Measurements from ENCODE around the gene CD84.
"Not testable (repeated sequence)": the region's sequence is repeated elsewhere in the genome, so short reads cannot be mapped to it uniquely, and the experiment has no call there.

CD84 gene

GRCh38 chr1:160539990-160540858 is 39.1 kb downstream of the CD84 start:
- peak in 1 of 2 donors; percentile 34 for DNase-seq

DNA sequence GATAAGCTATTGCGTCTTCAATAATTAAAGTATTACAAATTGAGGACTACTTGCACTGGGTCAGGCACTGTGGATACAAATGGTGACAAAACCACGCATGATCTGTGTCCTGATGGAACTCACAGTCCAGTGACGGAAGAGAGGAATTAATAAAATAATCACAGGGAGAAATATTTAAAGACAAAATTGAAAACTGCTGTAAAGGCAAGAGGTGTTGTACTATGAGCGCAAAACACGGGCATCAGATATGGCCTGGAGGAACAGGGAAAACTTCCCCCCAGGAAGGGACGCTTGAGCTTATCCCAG is 39.7 kb downstream of the CD84 start:
- DNase-seq, result no peak

GRCh38 chr1:160538985-160539651 is 40.2 kb downstream of the CD84 start:
- DNase-seq, result no peak

- no peak for DNase-seq
Observed at GRCh38 chr1:160537714-160538665, 41.3 kb downstream of the CD84 start.

GRCh38 chr1:160534823-160535605 is 44.3 kb downstream of the CD84 start:
- no peak for DNase-seq

DNA sequence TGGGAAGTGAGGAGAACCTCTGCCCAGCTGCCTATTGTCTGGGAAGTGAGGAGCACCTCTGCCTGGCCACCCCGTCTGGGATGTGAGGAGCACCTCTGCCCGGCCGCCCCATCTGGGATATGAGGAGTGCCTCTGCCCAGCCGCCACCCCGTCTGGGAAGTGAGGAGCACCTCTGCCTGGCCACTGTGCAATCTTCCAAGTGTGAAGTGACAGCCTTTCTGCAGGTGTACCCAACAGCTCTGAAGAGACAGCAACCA is 46.8 kb downstream of the CD84 start:
- DNase-seq, result not testable (repeated sequence)

DNA sequence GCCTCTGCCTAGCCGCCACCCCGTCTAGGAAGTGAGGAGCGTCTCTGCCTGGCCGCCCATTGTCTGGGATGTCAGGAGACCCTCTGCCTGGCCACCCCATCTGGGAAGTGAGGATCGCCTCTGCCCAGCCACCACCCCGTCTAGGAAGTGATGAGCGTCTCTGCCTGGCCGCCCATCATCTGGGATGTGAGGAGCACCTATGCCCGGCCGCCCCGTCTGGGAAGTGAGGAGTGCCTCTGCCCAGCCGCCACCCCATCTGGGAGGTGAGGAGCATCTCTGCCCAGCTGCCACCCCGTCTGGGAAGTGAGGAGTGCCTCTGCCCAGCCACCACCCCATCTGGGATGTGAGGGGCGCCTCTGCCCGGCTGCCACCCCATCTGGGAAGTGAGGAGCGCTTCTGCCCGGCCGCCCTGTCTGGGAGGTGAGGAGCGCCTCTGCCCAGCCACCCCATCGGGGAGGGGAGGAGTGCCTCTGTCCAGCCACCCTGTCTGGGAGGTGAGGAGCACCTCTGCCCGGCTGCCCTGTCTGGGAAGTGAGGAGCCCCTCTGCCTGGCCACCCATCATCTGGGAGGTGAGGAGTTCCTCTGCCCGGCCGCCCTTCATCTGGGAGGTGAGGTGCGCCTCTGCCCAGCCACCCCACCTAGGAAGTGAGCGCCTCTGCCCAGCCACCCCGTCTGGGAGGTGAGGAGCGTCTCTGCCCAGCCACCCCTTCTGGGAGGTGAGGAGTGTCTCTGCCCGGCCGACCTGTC is 47.3 kb downstream of the CD84 start:
- DNase-seq, result not testable (repeated sequence)

DNA sequence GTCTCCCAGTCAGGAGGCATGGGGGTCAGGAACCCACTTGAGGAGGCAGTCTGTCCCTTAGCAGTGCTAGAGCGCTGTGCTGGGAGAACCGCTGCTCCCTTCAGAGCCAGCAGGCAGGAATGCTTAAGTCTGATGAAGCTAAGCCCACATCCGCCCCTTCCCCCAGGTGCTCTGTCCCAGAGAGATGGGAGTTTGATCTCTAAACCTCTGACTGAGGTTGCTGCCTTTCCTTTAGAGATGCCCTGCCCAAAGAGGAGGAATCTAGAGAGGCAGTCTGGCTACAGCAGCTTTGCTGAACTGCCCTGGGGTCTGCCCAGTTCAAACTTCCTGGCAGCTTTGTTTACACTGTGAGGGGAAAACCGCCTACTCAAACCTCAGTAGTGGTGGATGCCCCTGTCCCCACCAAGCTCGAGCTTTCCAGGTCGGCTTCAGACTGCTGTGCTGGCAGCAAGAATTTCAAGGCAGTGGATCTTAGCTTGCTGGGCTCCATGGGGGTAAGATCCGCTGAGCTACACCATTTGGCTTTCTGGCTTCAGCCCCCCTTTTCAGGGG is 49.8 kb downstream of the CD84 start:
- DNase-seq, result not testable (repeated sequence)

- not testable (repeated sequence) for DNase-seq
Observed at GRCh38 chr1:160523789-160524188, 55.5 kb downstream of the CD84 start.

DNA sequence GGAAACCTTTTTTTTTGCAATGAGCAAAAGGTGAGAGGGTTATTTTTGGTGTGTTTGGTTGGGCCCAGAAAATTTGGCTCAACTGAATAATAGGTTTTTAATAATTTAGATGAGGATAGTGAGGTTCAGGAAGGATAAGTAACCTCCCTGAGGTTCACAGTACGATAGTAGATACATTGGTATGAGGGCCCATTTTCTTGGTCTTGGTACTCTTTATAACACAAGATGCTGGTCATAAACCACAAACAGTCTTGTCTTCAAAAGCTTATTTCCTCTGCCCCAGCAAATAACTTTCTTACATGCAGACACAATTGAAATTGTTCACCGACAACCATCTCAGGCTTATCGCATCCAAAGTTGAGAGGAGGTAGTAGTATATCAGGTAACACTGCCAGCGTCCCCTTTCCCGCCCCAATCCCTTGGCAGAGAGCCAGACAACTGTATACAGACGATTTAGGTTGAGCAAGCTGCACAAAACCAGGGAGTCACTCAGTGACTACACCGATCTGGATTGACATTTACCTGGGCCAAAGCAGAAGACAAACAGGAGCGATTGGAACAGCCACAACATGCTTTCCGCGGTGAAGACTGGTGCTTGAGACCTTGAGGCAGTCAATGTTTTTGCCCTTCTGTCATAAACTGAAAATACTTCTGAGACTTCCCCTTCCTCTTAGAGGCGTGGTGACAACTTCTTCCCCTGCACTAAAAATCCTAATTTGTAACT is 56.5 kb downstream of the CD84 start, which contains the start of gene SLAMF6:
SLAMF6 (minus strand) TSS at position 634 of the 724 bp plus-strand sequence; CDS start at position 571, 63 bp downstream.
- DNase-seq, result peak; percentile 41

DNA sequence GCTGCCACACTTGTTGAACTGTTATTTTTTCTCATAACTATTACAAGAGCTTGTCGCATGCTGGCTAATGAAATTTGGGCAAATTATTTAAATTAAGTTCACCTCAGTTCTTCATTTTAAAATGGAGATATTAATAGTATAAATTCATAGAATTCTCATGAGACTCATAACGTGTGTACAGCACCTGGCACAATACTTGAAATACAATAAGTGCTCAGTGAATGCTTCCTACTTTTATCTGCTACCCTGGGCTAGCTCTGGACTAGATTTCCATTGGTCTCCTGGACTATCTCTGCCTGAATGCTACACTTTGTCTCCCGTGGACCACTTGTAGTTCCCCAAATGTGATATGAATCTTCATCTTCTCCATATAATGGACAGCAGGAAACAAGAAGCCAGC is 57.2 kb downstream of the CD84 start:
- DNase-seq, result no peak

DNA sequence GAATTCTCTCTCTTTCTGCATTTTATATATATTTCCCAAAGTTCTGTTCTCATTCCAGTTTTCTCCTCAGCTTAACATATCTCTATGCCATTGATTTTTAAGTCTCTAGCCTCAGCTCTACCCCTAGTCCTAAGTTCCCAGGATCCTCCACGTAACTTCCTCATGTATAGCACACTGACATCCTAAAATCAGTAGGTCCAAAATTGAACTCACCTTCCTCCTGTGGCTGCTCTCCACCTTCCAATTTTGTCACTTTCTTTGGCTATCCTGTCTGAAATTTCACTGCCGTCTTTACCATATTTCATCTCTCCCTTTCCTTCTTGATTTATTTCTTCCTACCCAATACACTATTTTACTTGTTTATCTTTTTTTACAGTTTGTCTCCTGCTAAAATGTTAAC is 57.7 kb downstream of the CD84 start:
- no peak for DNase-seq

DNA sequence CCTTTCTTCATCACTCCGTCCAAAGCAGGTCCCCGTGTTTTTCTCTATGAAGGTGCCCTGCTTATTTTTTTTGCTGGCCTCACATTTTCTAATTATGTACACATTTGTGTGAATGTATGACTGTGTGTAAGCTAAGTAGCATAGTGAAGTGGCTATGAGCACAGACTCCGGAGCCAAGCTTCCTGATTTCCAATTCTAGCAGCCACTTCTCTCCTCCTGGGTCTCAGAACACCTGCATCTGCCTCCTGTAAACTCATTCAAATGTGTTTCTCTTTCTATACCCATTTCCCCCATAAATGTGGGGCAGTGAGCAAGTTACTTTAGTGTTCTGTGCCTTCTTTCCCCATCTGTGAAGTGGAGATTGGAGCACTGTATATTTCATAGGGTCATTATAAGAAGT is 58.3 kb downstream of the CD84 start:
- DNase-seq, result no peak

DNA sequence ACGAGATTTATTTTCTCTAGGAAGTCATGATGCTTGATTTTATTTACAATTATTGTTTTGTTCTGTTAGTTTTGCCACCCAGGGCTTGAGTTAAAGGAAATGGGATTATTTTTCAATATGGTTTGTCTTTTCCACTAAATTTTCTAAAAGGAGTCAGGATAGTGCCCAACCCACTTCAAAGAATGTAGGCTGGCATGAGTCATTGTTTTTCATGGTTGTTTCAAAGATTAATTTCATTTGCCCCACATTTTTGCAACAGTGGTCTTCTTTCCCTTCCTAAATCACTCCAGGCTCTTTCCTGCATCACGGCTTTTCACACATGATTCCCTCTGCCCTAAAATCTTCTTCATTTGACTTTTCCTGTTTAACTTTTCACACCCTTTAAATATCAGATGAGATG is 58.7 kb downstream of the CD84 start:
- DNase-seq, result no peak

DNA sequence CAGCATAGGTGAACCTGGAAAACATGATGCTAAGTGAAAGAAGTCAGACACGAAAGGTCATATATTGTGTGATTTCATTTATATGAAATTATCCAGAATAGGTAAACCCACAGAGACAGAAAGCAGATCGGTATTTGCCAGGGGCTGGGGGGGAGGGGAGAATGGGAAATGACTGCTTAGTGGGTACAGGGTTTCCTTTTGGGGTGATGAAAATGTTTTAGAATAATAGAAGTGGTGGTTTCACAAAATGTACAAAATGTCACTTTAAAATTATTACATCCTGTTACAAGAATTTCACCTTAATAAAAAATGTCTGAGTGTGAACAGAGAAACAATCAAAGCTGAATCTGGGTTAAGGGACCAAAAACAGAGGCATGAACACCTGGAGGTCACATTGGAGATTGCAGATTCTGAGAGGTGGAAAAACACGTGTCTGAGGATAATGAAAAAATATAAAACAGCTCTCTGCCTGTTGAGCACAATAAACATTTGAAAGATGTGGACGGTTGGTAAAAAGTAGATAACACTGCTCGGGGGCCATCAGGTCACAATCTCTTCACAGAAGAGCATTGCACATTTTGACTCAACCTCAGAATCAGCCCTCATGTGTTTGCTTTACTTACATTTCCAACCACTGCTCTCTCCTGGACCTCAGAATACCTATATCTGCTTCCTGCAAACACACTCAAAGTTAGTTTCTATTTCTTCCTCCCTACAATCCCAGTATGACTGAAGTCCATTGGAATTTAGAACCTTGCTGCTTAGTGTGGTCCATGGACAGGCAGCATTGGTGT is 59.5 kb downstream of the CD84 start:
- DNase-seq, result no peak

DNA sequence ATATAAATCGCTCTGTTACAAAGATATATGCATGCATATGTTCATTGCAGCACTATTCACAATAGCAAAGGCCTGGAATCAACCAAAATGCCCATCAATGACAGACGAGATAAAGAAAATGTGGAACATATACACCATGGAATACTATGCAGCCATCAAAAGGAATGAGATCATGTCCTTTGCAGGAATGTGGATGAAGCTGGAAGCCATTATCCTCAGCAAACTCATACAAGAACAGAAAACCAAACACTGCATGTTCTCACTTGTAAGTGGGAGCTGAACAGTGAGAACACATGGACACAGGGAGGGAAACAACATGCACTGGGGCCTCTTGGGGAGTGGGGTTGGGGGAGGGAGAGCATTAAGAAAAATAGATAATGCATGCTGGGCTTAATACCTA is 61.8 kb downstream of the CD84 start:
- not testable (repeated sequence) for DNase-seq

DNA sequence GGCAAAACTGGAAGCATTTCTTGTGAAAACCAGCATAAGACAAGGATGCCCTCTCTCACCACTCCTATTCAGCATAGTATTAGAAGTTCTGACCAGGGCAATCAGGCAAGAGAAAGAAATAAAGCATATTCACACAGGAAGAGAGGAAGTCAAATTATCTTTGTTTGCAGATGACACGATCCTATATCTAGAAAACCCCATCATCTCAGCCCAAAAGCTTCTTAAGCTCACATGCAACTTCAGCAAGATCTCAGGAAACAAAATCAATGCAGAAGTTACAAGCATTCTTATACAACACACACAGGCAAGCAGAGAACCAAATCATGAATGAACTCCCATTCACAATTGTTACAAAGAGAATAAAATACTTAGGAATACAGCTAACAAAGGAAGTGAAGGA is 63.4 kb downstream of the CD84 start:
- not testable (repeated sequence) for DNase-seq

DNA sequence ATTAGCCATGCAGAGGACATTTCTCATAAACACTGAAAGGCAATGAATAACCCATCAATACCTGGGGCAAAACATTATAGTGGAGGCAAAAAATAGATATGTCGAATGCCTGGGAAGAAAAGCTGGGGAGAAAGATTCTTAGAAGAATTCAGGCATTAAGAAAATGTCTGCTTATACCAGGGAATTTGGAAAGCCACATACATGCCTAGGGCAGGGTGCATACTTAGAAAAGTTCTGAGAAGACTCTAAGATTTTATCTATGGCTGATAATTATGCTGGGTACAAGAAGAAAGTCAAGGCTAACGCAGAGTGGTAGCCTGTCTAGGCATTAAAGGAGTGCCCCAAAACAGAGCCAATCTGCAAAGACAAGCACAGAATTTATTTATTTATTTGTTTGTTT is 74.6 kb downstream of the CD84 start:
- no peak for DNase-seq

- DNase-seq, result no peak
Observed at GRCh38 chr1:160503087-160503486, 76.2 kb downstream of the CD84 start.

Data from stimulated activated CD4-positive, alpha-beta T cell treated with anti-CD3 and anti-CD28 coated beads, Interleukin-2, amount 100 ng/mL, for 48 hours (primary cell).